Measurements from ENCODE around the gene ERI3.

ERI3 gene, protein sequence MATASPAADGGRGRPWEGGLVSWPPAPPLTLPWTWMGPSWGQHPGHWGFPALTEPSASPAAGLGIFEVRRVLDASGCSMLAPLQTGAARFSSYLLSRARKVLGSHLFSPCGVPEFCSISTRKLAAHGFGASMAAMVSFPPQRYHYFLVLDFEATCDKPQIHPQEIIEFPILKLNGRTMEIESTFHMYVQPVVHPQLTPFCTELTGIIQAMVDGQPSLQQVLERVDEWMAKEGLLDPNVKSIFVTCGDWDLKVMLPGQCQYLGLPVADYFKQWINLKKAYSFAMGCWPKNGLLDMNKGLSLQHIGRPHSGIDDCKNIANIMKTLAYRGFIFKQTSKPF

DNA sequence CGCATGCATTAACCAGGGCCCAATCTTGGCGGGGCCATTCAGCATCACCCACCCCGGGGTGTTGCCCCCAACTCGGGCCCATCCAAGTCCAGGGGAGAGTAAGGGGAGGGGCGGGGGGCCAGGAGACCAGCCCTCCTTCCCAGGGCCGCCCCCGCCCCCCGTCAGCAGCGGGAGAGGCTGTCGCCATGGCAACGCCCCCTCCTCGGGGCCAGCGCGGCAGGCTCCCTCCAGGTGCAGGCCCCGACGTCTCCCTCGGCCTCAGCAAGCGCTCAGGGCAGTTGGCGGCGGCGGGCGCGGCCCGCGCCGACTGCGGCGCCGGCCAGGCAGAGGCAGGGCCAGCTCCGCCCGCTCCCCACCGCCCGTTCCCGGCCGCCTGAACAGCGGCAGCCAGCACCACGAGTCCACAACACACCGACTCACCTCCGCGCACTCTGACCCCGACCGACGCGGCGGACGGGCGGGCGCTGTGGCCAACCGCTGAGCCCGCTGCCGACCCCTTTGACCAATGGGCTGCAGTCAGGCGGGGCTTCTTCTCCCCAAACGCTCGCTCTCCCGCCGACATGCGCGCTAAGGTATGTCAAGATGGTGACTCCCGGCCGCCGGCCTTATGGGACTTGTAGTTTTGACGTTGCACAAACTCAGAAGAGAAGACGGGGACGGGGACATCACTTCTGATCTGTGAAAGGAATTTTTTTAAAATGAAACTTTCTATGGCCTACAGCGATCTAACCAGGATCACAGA, at the start of gene ERI3:
Gene ERI3, minus strand, starts transcription at position 418 of the 742 bp plus-strand sequence. Its CDS starts 231 bp downstream, at position 187.
- DNase-seq: peak; percentile 95
- peaks cover 88% of the 10 kb centered on the region for H3K4me1 Mint-ChIP-seq
- peaks cover 17% of the 10 kb centered on the region for H3K36me3 Mint-ChIP-seq (ENCODE audit: low read depth)
- peaks cover 15% of the 10 kb centered on the region for H3K27me3 Mint-ChIP-seq (ENCODE audit: low read depth, poor library complexity)
- H3K4me3 Mint-ChIP-seq: peak within 1 kb of the TSS; percentile 95
- H3K27ac Mint-ChIP-seq: peak within 1 kb of the TSS; percentile 53
- no peaks in the 10 kb centered on the region for H3K9me3 Mint-ChIP-seq
- TF ChIP-seq, protein P1, sequence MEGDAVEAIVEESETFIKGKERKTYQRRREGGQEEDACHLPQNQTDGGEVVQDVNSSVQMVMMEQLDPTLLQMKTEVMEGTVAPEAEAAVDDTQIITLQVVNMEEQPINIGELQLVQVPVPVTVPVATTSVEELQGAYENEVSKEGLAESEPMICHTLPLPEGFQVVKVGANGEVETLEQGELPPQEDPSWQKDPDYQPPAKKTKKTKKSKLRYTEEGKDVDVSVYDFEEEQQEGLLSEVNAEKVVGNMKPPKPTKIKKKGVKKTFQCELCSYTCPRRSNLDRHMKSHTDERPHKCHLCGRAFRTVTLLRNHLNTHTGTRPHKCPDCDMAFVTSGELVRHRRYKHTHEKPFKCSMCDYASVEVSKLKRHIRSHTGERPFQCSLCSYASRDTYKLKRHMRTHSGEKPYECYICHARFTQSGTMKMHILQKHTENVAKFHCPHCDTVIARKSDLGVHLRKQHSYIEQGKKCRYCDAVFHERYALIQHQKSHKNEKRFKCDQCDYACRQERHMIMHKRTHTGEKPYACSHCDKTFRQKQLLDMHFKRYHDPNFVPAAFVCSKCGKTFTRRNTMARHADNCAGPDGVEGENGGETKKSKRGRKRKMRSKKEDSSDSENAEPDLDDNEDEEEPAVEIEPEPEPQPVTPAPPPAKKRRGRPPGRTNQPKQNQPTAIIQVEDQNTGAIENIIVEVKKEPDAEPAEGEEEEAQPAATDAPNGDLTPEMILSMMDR (IDR thresholded peaks at IDR 0.05): no peak

DNA sequence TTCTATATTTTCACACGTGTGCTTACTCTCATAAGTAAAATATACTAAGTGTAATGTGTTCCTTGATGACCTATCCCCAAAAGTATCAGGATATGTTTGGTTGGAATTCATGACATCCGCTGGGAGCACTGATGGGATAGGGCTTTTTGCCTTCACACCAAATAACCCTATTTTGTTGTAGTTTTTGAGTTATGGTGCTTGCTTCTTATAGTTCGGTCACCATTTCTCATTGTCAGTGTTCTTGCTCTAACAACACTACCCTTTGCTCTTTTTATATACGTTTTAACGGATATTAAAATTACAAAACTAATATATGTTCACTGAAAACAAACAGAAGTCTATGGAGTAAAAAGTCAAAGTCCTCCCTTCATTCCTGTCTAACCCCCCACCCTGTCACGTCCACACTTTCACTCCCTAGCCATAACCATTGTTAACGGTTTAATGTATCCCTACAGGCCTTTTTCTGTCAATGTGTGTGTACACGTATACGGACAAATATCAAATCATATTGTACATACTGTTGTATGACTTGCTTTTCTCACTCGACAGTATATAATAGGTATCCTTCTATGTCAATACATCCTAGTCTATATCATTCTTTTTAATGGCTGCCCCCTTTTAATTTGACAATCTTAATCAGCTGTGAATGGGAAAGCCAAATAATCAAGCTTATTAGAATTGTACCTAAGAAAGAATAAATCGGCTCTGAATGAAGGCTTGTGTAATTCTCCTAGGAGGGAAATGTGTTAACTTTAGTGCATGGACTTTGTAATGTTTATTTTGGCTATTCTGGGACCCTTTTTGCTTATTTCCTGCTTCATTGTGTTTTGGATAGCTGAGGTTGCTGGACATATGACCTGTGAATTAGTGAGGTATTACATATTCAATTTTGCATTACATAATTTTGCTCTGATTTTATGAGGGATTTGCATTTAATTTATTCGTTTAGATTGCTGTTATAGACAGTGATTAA, 46.5 kb upstream of the ERI3 start:
- TF ChIP-seq, protein P1 (IDR thresholded peaks at IDR 0.05): no peak
- Mint-ChIP-seq H3K4me1 (peaks cover 10% of the 10 kb centered on the region), H3K9me3 (no peaks in the 10 kb centered on the region), H3K27me3 (ENCODE audit: low read depth, poor library complexity) (peaks cover 49% of the 10 kb centered on the region), H3K4me3 (no peak overlapping the region), H3K27ac (no peak overlapping the region), H3K36me3 (ENCODE audit: low read depth) (no peaks in the 10 kb centered on the region)
- DNase-seq: no peak

DNA sequence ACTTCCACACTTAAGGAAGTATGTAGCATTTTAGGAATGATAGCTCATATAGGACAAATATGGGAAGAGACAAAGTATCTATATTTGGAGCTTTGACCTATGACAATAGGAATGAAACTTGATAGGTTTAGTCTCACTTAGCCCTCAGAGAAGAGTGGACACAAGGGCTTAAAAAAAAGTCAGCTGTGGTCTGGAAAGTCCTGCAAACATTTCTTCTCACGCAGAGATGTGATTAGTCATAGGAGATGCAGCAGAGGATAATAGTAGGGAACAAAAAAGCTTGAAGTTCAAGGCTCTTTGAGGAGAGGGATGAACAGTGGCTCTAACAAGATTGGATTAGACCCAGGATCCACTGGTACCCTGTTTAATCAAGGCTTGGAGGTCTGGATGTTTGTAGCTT, 35.2 kb upstream of the ERI3 start:
- no peak overlapping the region for H3K4me3 Mint-ChIP-seq
- H3K27ac Mint-ChIP-seq: no peak overlapping the region
- H3K36me3 Mint-ChIP-seq (ENCODE audit: low read depth): no peaks in the 10 kb centered on the region
- H3K27me3 Mint-ChIP-seq (ENCODE audit: low read depth, poor library complexity): peaks cover 13% of the 10 kb centered on the region
- H3K9me3 Mint-ChIP-seq: no peaks in the 10 kb centered on the region
- no peaks in the 10 kb centered on the region for H3K4me1 Mint-ChIP-seq
- DNase-seq: no peak
- TF ChIP-seq, protein P1 (IDR thresholded peaks at IDR 0.05): no peak

DNA sequence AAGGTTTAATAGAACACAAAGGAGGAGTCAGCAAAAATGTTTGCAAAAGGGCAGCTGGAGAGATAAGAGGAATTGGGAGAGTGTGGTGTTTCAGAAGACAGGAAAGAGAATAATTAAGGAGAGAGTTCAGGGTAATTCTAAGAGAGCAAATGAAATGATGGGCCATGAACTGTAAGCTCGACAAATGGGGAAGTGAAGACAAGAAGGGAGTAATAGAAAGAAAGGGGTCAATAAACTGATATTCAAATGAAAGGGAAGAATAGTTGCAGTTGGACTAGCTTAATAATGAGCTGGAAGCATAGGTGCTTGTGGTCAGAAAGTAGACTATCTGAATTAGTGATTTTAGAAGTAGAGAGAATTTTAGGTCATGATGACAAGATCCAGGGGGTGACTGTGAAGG, 34.4 kb upstream of the ERI3 start:
- no peaks in the 10 kb centered on the region for H3K36me3 Mint-ChIP-seq (ENCODE audit: low read depth)
- H3K4me3 Mint-ChIP-seq: no peak overlapping the region
- DNase-seq: no peak
- TF ChIP-seq, protein P1 (IDR thresholded peaks at IDR 0.05): no peak
- no peaks in the 10 kb centered on the region for H3K4me1 Mint-ChIP-seq
- no peaks in the 10 kb centered on the region for H3K9me3 Mint-ChIP-seq
- peaks cover 11% of the 10 kb centered on the region for H3K27me3 Mint-ChIP-seq (ENCODE audit: low read depth, poor library complexity)
- no peak overlapping the region for H3K27ac Mint-ChIP-seq

DNA sequence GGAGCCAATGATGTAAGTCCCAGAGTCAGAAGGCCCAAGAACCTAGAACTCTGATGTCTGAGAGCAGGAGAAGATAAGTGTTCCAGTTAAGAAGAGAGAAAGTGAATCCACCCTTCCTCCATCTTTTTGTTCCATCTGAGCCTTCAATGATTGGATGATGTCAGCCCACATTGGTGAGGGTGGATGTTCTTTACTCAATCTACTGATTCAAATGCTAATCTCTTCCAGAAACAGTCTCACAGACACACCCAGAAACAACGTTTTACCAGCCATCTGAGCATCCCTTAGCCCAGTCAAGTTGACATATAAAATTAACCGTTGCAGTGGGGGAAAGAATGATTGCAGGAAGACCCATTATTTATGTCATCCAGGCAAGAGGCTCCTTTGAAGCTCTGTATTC, 33.5 kb upstream of the ERI3 start:
- H3K36me3 Mint-ChIP-seq (ENCODE audit: low read depth): no peaks in the 10 kb centered on the region
- peaks cover 10% of the 10 kb centered on the region for H3K27me3 Mint-ChIP-seq (ENCODE audit: low read depth, poor library complexity)
- H3K4me1 Mint-ChIP-seq: no peaks in the 10 kb centered on the region
- H3K9me3 Mint-ChIP-seq: no peaks in the 10 kb centered on the region
- TF ChIP-seq, protein P1 (IDR thresholded peaks at IDR 0.05): no peak
- no peak overlapping the region for H3K4me3 Mint-ChIP-seq
- H3K27ac Mint-ChIP-seq: no peak overlapping the region
- no peak for DNase-seq
